GM21529 (cell line): Measurements from ENCODE around the gene TSPAN12.

ENCODE experiments used
- ATAC-seq: cut with Tn5 transposase; IDR thresholded peaks from one replicate; pipeline ENCODE4 v1.9.1; 2021; ENCODE audit not compliant: unreplicated experiment

TSPAN12 gene

GRCh38 chr7:120760851-120761250 lies 97.1 kb downstream of the TSPAN12 start:
- no peak for ATAC-seq

- peak; percentile 81 for ATAC-seq
Measured at GRCh38 chr7:120760050-120760449, 97.9 kb downstream of the TSPAN12 start.

- ATAC-seq: no peak
Measured at GRCh38 chr7:120743128-120743527, 114.8 kb downstream of the TSPAN12 start.

GRCh38 chr7:120742372-120742771 lies 115.6 kb downstream of the TSPAN12 start:
- no peak for ATAC-seq

GRCh38 chr7:120741371-120742042 lies 116.4 kb downstream of the TSPAN12 start:
- no peak for ATAC-seq

GRCh38 chr7:120740348-120740747 lies 117.6 kb downstream of the TSPAN12 start:
- no peak for ATAC-seq

- no peak for ATAC-seq
Measured at GRCh38 chr7:120738816-120739215, 119.1 kb downstream of the TSPAN12 start.
